Small intestine (tissue), 7 donors: Measurements from ENCODE around the gene TEX53. TPM values are rescaled to one million over a fixed set of nuclear protein-coding genes. Genes with fewer than 3 reads are reported as not detected.

ENCODE experiments used
- DNase-seq, 2 donors: peaks; one replicate each; pipeline versions ENCODE4 v3.0.0 to v3.0.0-alpha.2; 2013
- FAIRE-seq: peaks from 2 replicates; lab custom pipeline; 2012; peaks lifted over from hg19 to GRCh38; lab: Jason Lieb, UNC
- H3K27ac ChIP-seq, 3 donors: one replicate each; pipeline ENCODE4 v1.5.1; 2013; ENCODE audit warnings: low read length in 2 of 3, mild to moderate bottlenecking in 2 of 3, control low read depth in 1 of 3, inconsistent platforms in 1 of 3, low read depth in 1 of 3, moderate library complexity in 1 of 3
- H3K27me3 ChIP-seq, 3 donors: one replicate each; pipeline ENCODE4 v1.6.1; 2013; ENCODE audit warnings: low read length in 3 of 3, inconsistent platforms in 1 of 3; ENCODE audit not compliant: control insufficient read depth in 3 of 3, insufficient read depth in 3 of 3
- H3K36me3 ChIP-seq, 3 donors: one replicate each; pipeline ENCODE4 v1.6.1; 2013; ENCODE audit warnings: low read length in 3 of 3, inconsistent platforms in 1 of 3, low read depth in 1 of 3, mild to moderate bottlenecking in 1 of 3, moderate library complexity in 1 of 3; ENCODE audit not compliant: control insufficient read depth in 3 of 3, insufficient read depth in 2 of 3
- H3K4me1 ChIP-seq, 3 donors: one replicate each; pipeline ENCODE4 v1.6.1; 2013; ENCODE audit warnings: low read length in 2 of 3, inconsistent platforms in 1 of 3, low read depth in 1 of 3, mild to moderate bottlenecking in 1 of 3, moderate library complexity in 1 of 3; ENCODE audit not compliant: control insufficient read depth in 3 of 3, insufficient read depth in 2 of 3
- H3K4me3 ChIP-seq, 3 donors: one replicate each; pipeline ENCODE4 v1.5.1; 2013; ENCODE audit warnings: low read length in 3 of 3, control low read depth in 1 of 3, inconsistent platforms in 1 of 3, low read depth in 1 of 3, mild to moderate bottlenecking in 1 of 3, moderate library complexity in 1 of 3
- H3K9me3 ChIP-seq, 2 donors: one replicate each; pipeline ENCODE4 v1.6.1; 2013; ENCODE audit warnings: low read depth in 1 of 2, low read length in 1 of 2; ENCODE audit not compliant: control insufficient read depth in 2 of 2, insufficient read depth in 1 of 2
- WGBS, 3 donors: extraction: QIAGEN DNeasy Blood & Tissue Kit; methylation state at CpG; one replicate each; pipeline ENCODE4 v1.1.7; 2013; 5-methylcytosine and 5-hydroxymethylcytosine counted together
- polyA plus RNA-seq, 4 donors: library from polyadenylated mRNA; stranded (reverse) in 3 of 4; unstranded in 1 of 4; fragments of 200-250 nt in 3 of 4; fragments of 120-200 nt in 1 of 4; gene quantifications; one replicate each; pipeline versions ENCODE4 v1.2.1 to v1.2.3, GENCODE V29; 2013
- donor health status: healthy with polysubstance abuse.
- donor health status: control.
- donor health status: control.
- donor health status: Bipolar disorder and iron deficiency.
- donor health status: healthy.

The TEX53 gene
- polyA plus RNA-seq, 4 donors: not detected

- 95 to 98% (median 98%) methylated on average over 2 of the region's 2 CpGs for WGBS, 3 donors
- Histone ChIP-seq H3K9me3 (no peaks in the 10 kb centered on the region), H3K27me3 (no peaks in the 10 kb centered on the region), H3K4me1 (no peaks in the 10 kb centered on the region), H3K36me3 (peaks cover 0 to 24% (median 8%) of the 10 kb centered on the region in 3 donors), H3K27ac (no peak overlapping the region), H3K4me3 (no peak overlapping the region)
- no peak for FAIRE-seq
- no peak for DNase-seq
Measured at GRCh38 chr9:114624677-114625076, 32.9 kb downstream of the TEX53 start.

- Histone ChIP-seq H3K4me1 (no peaks in the 10 kb centered on the region), H3K27ac (no peak overlapping the region), H3K27me3 (no peaks in the 10 kb centered on the region), H3K9me3 (no peaks in the 10 kb centered on the region), H3K36me3 (peaks cover 0 to 22% (median 0%) of the 10 kb centered on the region in 3 donors), H3K4me3 (no peak overlapping the region)
- DNase-seq: no peak
- no peak for FAIRE-seq
- 71 to 100% (median 91%) methylated on average over 2 of the region's 2 CpGs for WGBS, 3 donors
Measured at GRCh38 chr9:114621975-114622609, 35.5 kb downstream of the TEX53 start.

GRCh38 chr9:114621561-114621960, 36.0 kb downstream of the TEX53 start:
- WGBS, 3 donors: 86 to 91% (median 87%) methylated on average over 7 of the region's 7 CpGs
- no peak for FAIRE-seq
- Histone ChIP-seq H3K27me3 (no peaks in the 10 kb centered on the region), H3K4me1 (no peaks in the 10 kb centered on the region), H3K27ac (no peak overlapping the region), H3K36me3 (peaks cover 0 to 20% (median 0%) of the 10 kb centered on the region in 3 donors), H3K4me3 (no peak overlapping the region), H3K9me3 (no peaks in the 10 kb centered on the region)
- DNase-seq: no peak

GRCh38 chr9:114619191-114619761, 38.3 kb downstream of the TEX53 start:
- H3K36me3 ChIP-seq: peaks cover 0 to 16% (median 0%) of the 10 kb centered on the region in 3 donors
- peak overlapping the region in 2 of 3 donors; percentile 22 to 74 for H3K27ac ChIP-seq
- WGBS, 3 donors: 71 to 80% (median 79%) methylated on average over 13 of the region's 13 CpGs
- no peak for FAIRE-seq
- no peaks in the 10 kb centered on the region for H3K9me3 ChIP-seq
- H3K4me1 ChIP-seq: no peaks in the 10 kb centered on the region
- no peak for DNase-seq
- no peaks in the 10 kb centered on the region for H3K27me3 ChIP-seq
- no peak overlapping the region for H3K4me3 ChIP-seq

- H3K4me3 ChIP-seq: no peak overlapping the region
- H3K27me3 ChIP-seq: no peaks in the 10 kb centered on the region
- no peaks in the 10 kb centered on the region for H3K9me3 ChIP-seq
- H3K4me1 ChIP-seq: peaks cover 3 to 8% (median 4%) of the 10 kb centered on the region in 3 donors
- no peak for DNase-seq
- H3K27ac ChIP-seq: peak overlapping the region in 1 of 3 donors; percentile 35
- FAIRE-seq: no peak
- peaks cover 0 to 7% (median 0%) of the 10 kb centered on the region in 3 donors for H3K36me3 ChIP-seq
- 52 to 60% (median 59%) methylated on average over 4 of the region's 4 CpGs for WGBS, 3 donors
Measured at GRCh38 chr9:114616684-114617520, 40.7 kb downstream of the TEX53 start.

GRCh38 chr9:114614373-114614772, 43.2 kb downstream of the TEX53 start:
- Histone ChIP-seq H3K4me3 (no peak overlapping the region), H3K27me3 (no peaks in the 10 kb centered on the region), H3K27ac (peak overlapping the region in 1 of 3 donors; percentile 22), H3K9me3 (no peaks in the 10 kb centered on the region), H3K4me1 (peaks cover 3 to 10% (median 4%) of the 10 kb centered on the region in 3 donors), H3K36me3 (peaks cover 0 to 7% (median 0%) of the 10 kb centered on the region in 3 donors)
- DNase-seq (no peak), FAIRE-seq (no peak)
- whole genome bisulfite sequencing, 3 donors: 80 to 93% (median 90%) methylated on average over 3 of the region's 3 CpGs

- H3K4me1 ChIP-seq: peaks cover 3 to 10% (median 4%) of the 10 kb centered on the region in 3 donors
- 64 to 67% (median 65%) methylated on average over 3 of the region's 3 CpGs for WGBS, 3 donors
- no peak for DNase-seq
- no peaks in the 10 kb centered on the region for H3K9me3 ChIP-seq
- FAIRE-seq: no peak
- H3K4me3 ChIP-seq: no peak overlapping the region
- no peaks in the 10 kb centered on the region for H3K27me3 ChIP-seq
- peak overlapping the region in 1 of 3 donors; percentile 14 for H3K27ac ChIP-seq
- H3K36me3 ChIP-seq: peaks cover 0 to 7% (median 0%) of the 10 kb centered on the region in 3 donors
Measured at GRCh38 chr9:114613919-114614318, 43.7 kb downstream of the TEX53 start.

- no peaks in the 10 kb centered on the region for H3K27me3 ChIP-seq
- H3K36me3 ChIP-seq: peaks cover 0 to 7% (median 0%) of the 10 kb centered on the region in 3 donors
- H3K4me3 ChIP-seq: no peak overlapping the region
- no peaks in the 10 kb centered on the region for H3K9me3 ChIP-seq
- 87 to 88% (median 88%) methylated on average over 7 of the region's 7 CpGs for WGBS, 3 donors
- H3K27ac ChIP-seq: peak overlapping the region in 1 of 3 donors; percentile 8
- FAIRE-seq (no peak), DNase-seq (no peak)
- H3K4me1 ChIP-seq: peaks cover 3 to 10% (median 4%) of the 10 kb centered on the region in 3 donors
Measured at GRCh38 chr9:114613087-114613486, 44.5 kb downstream of the TEX53 start.
